ENCODE measurements around the gene OFD1. TPM values are rescaled to one million over a fixed set of nuclear protein-coding genes. Genes with fewer than 3 reads are reported as not detected.

OFD1 gene, protein sequence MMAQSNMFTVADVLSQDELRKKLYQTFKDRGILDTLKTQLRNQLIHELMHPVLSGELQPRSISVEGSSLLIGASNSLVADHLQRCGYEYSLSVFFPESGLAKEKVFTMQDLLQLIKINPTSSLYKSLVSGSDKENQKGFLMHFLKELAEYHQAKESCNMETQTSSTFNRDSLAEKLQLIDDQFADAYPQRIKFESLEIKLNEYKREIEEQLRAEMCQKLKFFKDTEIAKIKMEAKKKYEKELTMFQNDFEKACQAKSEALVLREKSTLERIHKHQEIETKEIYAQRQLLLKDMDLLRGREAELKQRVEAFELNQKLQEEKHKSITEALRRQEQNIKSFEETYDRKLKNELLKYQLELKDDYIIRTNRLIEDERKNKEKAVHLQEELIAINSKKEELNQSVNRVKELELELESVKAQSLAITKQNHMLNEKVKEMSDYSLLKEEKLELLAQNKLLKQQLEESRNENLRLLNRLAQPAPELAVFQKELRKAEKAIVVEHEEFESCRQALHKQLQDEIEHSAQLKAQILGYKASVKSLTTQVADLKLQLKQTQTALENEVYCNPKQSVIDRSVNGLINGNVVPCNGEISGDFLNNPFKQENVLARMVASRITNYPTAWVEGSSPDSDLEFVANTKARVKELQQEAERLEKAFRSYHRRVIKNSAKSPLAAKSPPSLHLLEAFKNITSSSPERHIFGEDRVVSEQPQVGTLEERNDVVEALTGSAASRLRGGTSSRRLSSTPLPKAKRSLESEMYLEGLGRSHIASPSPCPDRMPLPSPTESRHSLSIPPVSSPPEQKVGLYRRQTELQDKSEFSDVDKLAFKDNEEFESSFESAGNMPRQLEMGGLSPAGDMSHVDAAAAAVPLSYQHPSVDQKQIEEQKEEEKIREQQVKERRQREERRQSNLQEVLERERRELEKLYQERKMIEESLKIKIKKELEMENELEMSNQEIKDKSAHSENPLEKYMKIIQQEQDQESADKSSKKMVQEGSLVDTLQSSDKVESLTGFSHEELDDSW
- total RNA-seq (10 to 100 TPM in 7 of 9 donors, 1 to 10 TPM in 2; 5.6 to 22.2 (median 14.9) TPM), polyA plus RNA-seq (100 to 1,000 TPM in 1 of 3 donors, 10 to 100 TPM in 2; 11.8 to 129 (median 65.6) TPM)
- long read RNA-seq, donor 1, partial matches to known transcripts, result 5 of 7 reads
- long read RNA-seq, donor 1, other reads (novel, unspliced or antisense), result 0 of 7 reads
- long read RNA-seq, donor 2, partial matches to known transcripts, result 0 of 1 reads
- long read RNA-seq, donor 2, other reads (novel, unspliced or antisense), result 0 of 1 reads
- long read RNA-seq, donor 3, partial matches to known transcripts, result 0 of 3 reads
- long read RNA-seq, donor 3, other reads (novel, unspliced or antisense), result 0 of 3 reads
- long read RNA-seq, donor 4, partial matches to known transcripts, result 8 of 13 reads
- long read RNA-seq, donor 4, other reads (novel, unspliced or antisense), result 4 of 13 reads
- long read RNA-seq, donor 5, full-length matches to known transcripts, result 15 of 35 reads
- long read RNA-seq, donor 5, partial matches to known transcripts, result 1 of 35 reads
- long read RNA-seq, donor 5, other reads (novel, unspliced or antisense), result 19 of 35 reads
- long read RNA-seq, donor 6, partial matches to known transcripts, result 6 of 8 reads
- long read RNA-seq, donor 6, other reads (novel, unspliced or antisense), result 2 of 8 reads
- long read RNA-seq, donor 7, result 0 reads
- long read RNA-seq, donor 8, partial matches to known transcripts, result 13 of 13 reads
- long read RNA-seq, donor 8, other reads (novel, unspliced or antisense), result 0 of 13 reads
- long read RNA-seq, donor 9, transcript OFD1-207 (3 exons, 496 nt), result major isoform, 5 of 13 reads
- long read RNA-seq, donor 9, partial matches to known transcripts, result 8 of 13 reads
- long read RNA-seq, donor 9, other reads (novel, unspliced or antisense), result 0 of 13 reads
- long read RNA-seq, donor 10, full-length matches to known transcripts, result 2 of 2 reads
- long read RNA-seq, donor 10, partial matches to known transcripts, result 0 of 2 reads
- long read RNA-seq, donor 10, other reads (novel, unspliced or antisense), result 0 of 2 reads

DNA sequence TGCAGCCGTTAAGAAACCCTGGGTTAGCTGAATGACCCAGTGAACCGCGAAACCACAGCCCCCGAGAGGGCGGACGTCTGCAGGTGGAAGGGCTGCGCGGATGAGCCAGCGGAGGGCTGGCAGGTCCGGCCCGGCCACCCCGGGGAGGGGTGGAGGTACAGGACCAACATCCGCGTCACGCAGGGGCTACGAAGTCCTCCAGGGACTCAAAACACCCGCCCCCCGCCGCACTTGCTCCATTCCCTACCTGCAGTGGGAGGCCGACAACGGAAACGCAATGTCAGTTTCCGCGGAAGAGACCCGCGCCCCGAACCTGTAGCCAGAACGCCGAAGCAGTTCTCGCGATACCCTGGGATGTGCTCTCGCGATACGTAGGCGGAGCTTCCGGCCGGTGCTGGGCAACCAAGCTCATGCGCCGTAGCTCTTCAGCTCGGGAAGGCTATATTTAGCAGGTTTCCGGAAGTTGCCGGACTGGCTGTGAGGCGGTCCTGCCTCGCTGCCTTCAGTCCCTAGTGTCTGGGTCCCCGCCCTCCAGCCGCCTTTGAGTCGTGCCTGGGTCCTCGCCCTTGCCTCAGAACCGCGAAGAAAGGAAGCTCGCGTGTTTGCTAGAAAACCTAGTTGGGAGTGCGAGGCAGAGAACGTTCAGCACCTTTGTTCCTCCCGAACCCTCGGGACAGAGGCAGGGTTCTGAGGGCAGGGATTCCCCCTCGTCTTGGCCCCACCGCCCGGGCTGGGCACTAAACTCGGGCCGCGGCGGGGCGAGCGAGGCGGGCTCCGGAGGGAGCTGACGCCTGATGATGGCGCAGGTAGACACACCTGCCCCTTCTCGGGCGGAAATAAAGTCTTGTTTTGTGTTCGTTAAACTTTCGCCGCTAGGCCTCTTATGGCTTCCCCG, at the start of gene OFD1, which contains the start of gene TRAPPC2:
TSS of gene OFD1 (plus strand) at position 471 of the 895 bp plus-strand sequence. CDS start at position 795, 324 bp downstream.
TSS of gene TRAPPC2 (minus strand) at position 343 of the 895 bp plus-strand sequence. CDS start 14,657 bp downstream, outside the sequence.
- H3K9me3 ChIP-seq (replicated peaks in 1 of 3), result no peaks in the 10 kb centered on the region
- peaks cover 5 to 18% of the 10 kb centered on the region in 2 donors for H3K4me1 ChIP-seq (replicated peaks in 1 of 2)
- H3K4me3 ChIP-seq, result peak within 1 kb of the TSS; percentile 49 to 77 (median 66)
- intact Hi-C loops (cut with DNase I), result no loop called here
- peak within 1 kb of the TSS; percentile 35 to 90 (median 62) for H3K27ac ChIP-seq
- H3K27me3 ChIP-seq, result no peaks in the 10 kb centered on the region
- H3K36me3 ChIP-seq (replicated peaks in 1 of 2), result peaks cover 0 to 1% of the 10 kb centered on the region in 2 donors
- WGBS, 4 donors, result 0 to 4% (median 2%) methylated on average over 6 to 75 of the region's 75 CpGs
- TF ChIP-seq, protein P1, sequence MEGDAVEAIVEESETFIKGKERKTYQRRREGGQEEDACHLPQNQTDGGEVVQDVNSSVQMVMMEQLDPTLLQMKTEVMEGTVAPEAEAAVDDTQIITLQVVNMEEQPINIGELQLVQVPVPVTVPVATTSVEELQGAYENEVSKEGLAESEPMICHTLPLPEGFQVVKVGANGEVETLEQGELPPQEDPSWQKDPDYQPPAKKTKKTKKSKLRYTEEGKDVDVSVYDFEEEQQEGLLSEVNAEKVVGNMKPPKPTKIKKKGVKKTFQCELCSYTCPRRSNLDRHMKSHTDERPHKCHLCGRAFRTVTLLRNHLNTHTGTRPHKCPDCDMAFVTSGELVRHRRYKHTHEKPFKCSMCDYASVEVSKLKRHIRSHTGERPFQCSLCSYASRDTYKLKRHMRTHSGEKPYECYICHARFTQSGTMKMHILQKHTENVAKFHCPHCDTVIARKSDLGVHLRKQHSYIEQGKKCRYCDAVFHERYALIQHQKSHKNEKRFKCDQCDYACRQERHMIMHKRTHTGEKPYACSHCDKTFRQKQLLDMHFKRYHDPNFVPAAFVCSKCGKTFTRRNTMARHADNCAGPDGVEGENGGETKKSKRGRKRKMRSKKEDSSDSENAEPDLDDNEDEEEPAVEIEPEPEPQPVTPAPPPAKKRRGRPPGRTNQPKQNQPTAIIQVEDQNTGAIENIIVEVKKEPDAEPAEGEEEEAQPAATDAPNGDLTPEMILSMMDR (IDR thresholded peaks at IDR 0.05), result no peak
- TF ChIP-seq POLR2A (IDR thresholded peaks at IDR 0.05), result peak; percentile 82 to 95
- peak; percentile 92 to 96 (median 94) for DNase-seq

DNA sequence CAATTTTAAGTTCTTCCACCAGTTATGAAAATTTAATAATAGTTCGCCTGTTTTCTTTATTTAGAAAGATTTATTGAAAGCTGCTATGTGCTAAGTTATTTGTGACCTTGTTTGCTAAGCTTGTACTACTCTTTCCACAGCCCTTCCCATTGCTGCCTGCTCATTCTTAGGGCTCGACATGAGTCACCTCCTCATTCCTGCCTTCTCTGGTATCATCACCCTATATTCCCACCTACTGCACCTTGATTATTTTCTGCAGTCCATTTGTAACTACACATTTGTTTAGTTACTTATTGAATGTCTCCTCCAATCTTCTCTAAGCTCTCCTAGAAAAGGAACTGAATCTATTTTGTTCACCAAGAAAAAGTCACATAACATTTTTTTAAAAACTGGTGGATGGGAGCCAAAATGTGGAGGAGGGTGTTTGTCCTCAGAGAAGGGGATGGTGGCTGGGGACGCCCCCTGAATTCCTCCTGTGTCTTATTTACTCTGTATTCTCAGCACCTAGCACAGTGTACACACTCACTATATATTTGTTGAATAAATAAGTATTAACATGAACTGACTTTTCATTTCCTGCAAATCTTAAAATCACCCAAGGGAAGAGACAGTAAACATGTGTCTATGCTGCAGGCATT, 49.3 kb upstream of the OFD1 start:
- intact Hi-C loops (cut with DNase I), result no loop called here
- no peak overlapping the region for H3K4me3 ChIP-seq
- no peak for TF ChIP-seq POLR2A (IDR thresholded peaks at IDR 0.05)

DNA sequence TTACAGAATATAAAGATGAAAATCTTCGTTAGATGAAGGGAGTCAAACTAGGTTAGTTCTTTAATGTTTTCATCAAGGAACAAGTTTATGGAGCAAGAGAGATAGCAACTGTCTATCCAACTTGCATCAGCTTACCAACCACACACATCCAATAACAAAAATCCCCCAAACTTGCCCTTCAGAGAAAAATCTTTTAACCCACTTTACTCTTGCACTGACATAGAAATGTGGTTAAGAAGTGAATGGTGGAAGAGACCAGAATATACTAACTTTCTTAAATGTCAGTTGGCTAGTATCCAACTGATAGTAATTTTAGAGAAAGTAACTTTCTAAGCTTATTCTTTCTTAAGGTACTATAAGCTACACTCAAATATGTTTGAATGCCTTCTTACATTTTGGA, 47.3 kb upstream of the OFD1 start:
- 61 to 91% (median 85%) methylated on average over 1 of the region's 1 CpG for WGBS, 4 donors
- no peaks in the 10 kb centered on the region for H3K36me3 ChIP-seq (replicated peaks in 1 of 2)
- H3K4me1 ChIP-seq (replicated peaks in 1 of 2), result peaks cover 12 to 19% of the 10 kb centered on the region in 2 donors
- H3K9me3 ChIP-seq (replicated peaks in 1 of 3), result no peaks in the 10 kb centered on the region
- no peaks in the 10 kb centered on the region for H3K27me3 ChIP-seq
- DNase-seq, result no peak
- intact Hi-C loops (cut with DNase I), result no loop called here
- no peak overlapping the region for H3K4me3 ChIP-seq
- TF ChIP-seq POLR2A (IDR thresholded peaks at IDR 0.05), result no peak
- TF ChIP-seq, protein P1 (IDR thresholded peaks at IDR 0.05), result no peak
- H3K27ac ChIP-seq, result no peak overlapping the region

More for the DNA sequence above, 49.3 kb upstream of the OFD1 start:
- no peak overlapping the region for H3K27ac ChIP-seq
- 12 to 35% (median 24%) methylated on average over 2 to 3 of the region's 3 CpGs for WGBS, 4 donors
- no peaks in the 10 kb centered on the region for H3K36me3 ChIP-seq (replicated peaks in 1 of 2)
- H3K27me3 ChIP-seq, result no peaks in the 10 kb centered on the region
- DNase-seq, result peak in 4 of 7 donors; percentile 41 to 48 (median 46)
- no peaks in the 10 kb centered on the region for H3K4me1 ChIP-seq (replicated peaks in 1 of 2)
- H3K9me3 ChIP-seq (replicated peaks in 1 of 3), result no peaks in the 10 kb centered on the region
